ENCODE measurements around the gene JPH2. TPM values are rescaled to one million over a fixed set of nuclear protein-coding genes. Genes with fewer than 3 reads are reported as not detected.

Gene JPH2
- total RNA-seq, 6 experiments from 2014 or later = 0.09 to 0.31 (median 0.10) TPM; not detected in 1

DNA sequence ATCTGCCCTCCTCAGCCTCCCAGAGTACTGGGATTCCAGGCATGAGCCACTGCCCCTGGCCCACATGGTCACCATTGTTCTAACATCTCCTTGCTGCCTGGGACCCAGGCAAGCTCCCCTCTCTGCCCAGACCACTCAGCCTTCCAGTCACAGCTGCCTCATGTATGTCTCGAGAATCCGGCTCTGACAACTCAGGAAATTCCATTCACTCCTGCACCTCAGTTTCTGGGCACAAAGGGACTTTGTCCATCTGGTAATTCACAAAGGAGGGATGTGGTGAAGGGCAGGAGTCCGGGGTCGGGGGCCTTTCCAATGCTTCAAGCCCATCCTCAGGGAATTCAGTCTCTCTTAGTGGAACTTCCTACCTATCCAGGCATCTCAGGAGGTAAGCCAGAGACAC, 40.7 kb downstream of the JPH2 start:
- no peaks in the 10 kb centered on the region for H3K27me3 ChIP-seq
- H3K4me3 ChIP-seq = no peak overlapping the region
- no peak overlapping the region for H3K27ac ChIP-seq
- intact Hi-C loops (cut with DNase I) = no loop called here
- WGBS (ENCODE audit: insufficient coverage, low coverage, low lambda C conversion rate, missing lambda C conversion rate) = 56% methylated on average over 2 of the region's 4 CpGs
- no peak for DNase-seq
- H3K9me3 ChIP-seq = no peaks in the 10 kb centered on the region
- ATAC-seq = no peak
- no peaks in the 10 kb centered on the region for H3K4me1 ChIP-seq
- H3K36me3 ChIP-seq = no peaks in the 10 kb centered on the region
- no peak for TF ChIP-seq POLR2A (IDR thresholded peaks at IDR 0.05)
- TF ChIP-seq, protein P1, sequence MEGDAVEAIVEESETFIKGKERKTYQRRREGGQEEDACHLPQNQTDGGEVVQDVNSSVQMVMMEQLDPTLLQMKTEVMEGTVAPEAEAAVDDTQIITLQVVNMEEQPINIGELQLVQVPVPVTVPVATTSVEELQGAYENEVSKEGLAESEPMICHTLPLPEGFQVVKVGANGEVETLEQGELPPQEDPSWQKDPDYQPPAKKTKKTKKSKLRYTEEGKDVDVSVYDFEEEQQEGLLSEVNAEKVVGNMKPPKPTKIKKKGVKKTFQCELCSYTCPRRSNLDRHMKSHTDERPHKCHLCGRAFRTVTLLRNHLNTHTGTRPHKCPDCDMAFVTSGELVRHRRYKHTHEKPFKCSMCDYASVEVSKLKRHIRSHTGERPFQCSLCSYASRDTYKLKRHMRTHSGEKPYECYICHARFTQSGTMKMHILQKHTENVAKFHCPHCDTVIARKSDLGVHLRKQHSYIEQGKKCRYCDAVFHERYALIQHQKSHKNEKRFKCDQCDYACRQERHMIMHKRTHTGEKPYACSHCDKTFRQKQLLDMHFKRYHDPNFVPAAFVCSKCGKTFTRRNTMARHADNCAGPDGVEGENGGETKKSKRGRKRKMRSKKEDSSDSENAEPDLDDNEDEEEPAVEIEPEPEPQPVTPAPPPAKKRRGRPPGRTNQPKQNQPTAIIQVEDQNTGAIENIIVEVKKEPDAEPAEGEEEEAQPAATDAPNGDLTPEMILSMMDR (IDR thresholded peaks at IDR 0.05) = no peak

DNA sequence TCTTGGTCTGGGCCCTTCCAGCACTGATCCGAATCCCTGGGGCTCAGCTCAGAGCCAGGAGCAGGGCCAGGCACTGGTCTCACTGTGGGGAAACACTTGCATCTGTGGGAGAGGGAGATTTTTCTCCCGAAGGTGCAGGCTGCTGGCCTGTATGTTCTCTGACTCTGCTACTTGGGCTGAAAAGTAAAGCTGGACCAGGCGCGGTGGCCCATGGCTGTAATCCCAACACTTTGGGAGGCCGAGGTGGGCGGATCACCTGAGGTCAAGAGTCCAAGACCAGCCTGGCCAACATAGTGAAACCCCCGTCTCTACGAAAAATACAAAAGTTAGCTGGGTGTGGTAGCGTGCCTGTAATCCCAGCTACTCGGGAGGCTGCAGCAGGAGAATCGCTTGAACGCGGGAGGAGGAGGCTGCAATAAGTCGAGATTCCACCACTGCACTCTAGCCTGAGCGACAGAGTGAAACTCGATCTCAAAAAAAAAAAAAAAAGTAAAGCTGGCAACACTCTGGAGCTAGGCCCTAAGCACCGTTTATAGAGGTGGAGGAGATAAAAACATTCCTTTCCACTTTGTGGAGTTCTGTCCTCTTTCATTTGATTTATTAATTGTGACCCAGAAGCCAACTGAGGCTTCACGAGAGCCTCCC, 41.7 kb downstream of the JPH2 start:
- WGBS (ENCODE audit: insufficient coverage, low coverage, low lambda C conversion rate, missing lambda C conversion rate) = 75% methylated on average over 11 of the region's 18 CpGs
- ATAC-seq (no peak), DNase-seq (no peak)
- Histone ChIP-seq H3K27ac (no peak overlapping the region), H3K4me3 (no peak overlapping the region), H3K4me1 (no peaks in the 10 kb centered on the region), H3K36me3 (no peaks in the 10 kb centered on the region), H3K27me3 (no peaks in the 10 kb centered on the region), H3K9me3 (no peaks in the 10 kb centered on the region)
- intact Hi-C loops (cut with DNase I) = no loop called here
- TF ChIP-seq, protein P1 (IDR thresholded peaks at IDR 0.05) = no peak
- TF ChIP-seq POLR2A (IDR thresholded peaks at IDR 0.05) = no peak

DNA sequence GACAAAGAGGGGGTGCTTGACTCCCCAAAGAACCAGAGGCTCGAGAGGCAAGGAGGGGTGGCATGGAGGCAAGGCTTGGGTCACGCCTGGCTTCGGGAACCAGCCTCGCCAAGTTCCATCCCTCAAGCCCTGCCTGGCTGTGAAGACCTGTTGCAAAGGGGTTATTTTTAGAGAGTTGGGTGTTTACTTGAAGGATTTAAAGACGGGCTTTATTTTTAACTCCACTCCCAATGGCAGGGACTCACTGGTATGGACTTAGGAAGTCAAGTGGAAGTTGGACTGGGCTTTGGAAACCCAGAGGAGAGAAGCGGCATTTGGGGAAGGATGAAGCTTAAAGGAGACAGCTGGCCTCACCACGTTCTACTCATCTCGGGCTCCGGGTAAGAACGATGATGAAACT, 43.1 kb downstream of the JPH2 start:
- no peaks in the 10 kb centered on the region for H3K9me3 ChIP-seq
- DNase-seq (no peak), ATAC-seq (no peak)
- no peaks in the 10 kb centered on the region for H3K36me3 ChIP-seq
- no peaks in the 10 kb centered on the region for H3K4me1 ChIP-seq
- H3K27me3 ChIP-seq = no peaks in the 10 kb centered on the region
- 76% methylated on average over 7 of the region's 10 CpGs for WGBS (ENCODE audit: insufficient coverage, low coverage, low lambda C conversion rate, missing lambda C conversion rate)
- no peak for TF ChIP-seq POLR2A (IDR thresholded peaks at IDR 0.05)
- TF ChIP-seq, protein P1 (IDR thresholded peaks at IDR 0.05) = no peak
- no peak overlapping the region for H3K4me3 ChIP-seq
- intact Hi-C loops (cut with DNase I) = no loop called here
- H3K27ac ChIP-seq = no peak overlapping the region

DNA sequence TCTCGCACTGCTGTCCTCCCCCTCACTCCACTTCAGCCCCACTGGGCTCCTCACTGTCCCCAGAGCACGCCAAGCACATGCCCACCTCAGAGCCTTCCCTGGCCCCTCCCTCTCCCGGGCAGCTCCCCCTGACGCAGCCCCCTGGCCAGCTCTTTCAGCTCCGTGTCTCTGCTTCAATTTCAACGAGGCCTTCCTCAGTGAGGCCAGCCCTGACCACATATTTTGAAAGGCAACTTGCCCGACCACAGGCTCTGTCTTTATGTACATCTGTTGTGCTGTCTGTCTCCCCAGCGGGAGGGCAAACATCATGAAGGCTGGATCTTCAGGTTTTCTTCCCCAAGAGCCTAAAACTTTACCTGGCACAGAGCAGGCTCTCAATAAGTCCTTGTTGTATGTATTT, 44.6 kb downstream of the JPH2 start:
- Histone ChIP-seq H3K9me3 (no peaks in the 10 kb centered on the region), H3K27me3 (no peaks in the 10 kb centered on the region), H3K4me3 (no peak overlapping the region), H3K36me3 (no peaks in the 10 kb centered on the region), H3K4me1 (no peaks in the 10 kb centered on the region), H3K27ac (no peak overlapping the region)
- WGBS (ENCODE audit: insufficient coverage, low coverage, low lambda C conversion rate, missing lambda C conversion rate) = 41% methylated on average over 7 of the region's 8 CpGs
- TF ChIP-seq POLR2A (IDR thresholded peaks at IDR 0.05) = no peak
- TF ChIP-seq, protein P1 (IDR thresholded peaks at IDR 0.05) = no peak
- ATAC-seq (no peak), DNase-seq (no peak)
- intact Hi-C loops (cut with DNase I) = no loop called here
